ENCODE measurements around the gene NPAS2.

NPAS2 gene

DNA sequence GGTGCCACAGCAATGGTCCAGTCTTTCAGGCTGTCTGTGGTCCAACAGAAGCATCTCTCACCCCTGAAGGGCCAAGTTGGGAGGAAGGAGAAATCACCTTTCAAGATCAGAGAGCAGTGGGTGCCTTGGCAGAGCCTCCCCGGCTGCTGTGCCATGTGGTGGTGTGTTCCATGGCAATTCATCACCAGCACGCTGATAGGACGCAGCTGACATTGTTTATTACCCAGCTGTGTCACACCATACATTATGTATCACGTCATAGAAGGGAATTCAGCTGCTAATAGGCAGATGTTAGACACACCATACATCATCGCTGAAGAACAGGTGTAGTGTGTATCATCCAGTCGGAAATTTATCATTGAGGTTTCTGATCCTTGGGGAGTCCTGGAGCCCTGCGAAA is 152.5 kb downstream of the NPAS2 start:
- DNase-seq (ENCODE audit: low read depth in 1 of 2, low spot score in 1 of 2), result no peak
- in situ Hi-C loops (cut with HindIII; ENCODE audit: low pct_unique_long_range_greater_than_20kb, low sequenced_read_pairs), result no loop called here
- TF ChIP-seq JUND (IDR thresholded peaks at IDR 0.05; ENCODE audit: low read depth), result no peak

DNA sequence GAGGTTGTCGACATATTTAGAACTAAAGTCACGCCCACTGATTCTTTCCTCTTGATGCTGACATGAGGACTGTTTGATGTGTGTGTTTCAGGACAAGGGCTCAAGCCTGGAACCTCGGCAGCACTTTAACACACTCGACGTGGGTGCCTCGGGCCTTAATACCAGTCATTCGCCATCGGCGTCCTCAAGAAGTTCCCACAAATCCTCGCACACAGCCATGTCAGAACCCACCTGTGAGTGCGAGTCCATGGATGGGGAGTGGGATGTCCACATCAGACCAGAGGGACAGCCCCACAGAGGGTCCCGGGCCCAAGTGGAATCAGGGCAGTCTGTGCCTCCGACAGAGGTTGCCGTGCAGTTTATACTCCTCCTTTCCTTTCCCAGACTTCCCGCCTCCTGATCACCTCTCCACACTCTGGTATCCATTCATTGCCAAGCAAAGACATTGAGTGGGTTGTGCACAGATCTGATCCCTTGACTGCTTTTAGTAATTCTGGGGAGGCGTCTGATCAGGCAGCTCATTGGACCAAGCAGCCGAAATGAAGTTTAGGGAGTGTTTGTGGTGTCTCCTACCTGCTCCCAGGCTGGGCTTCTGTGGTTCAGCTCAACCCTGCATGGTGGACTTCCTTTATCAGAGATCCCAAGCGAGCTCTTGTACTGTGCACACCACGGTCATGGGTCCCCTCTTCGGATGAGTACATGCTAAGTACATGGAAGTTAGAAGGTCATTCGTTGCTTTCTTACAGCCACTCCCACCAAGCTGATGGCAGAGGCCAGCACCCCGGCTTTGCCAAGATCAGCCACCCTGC is 155.0 kb downstream of the NPAS2 start:
- in situ Hi-C loops (cut with HindIII; ENCODE audit: low pct_unique_long_range_greater_than_20kb, low sequenced_read_pairs), result no loop called here
- no peak for DNase-seq (ENCODE audit: low read depth in 1 of 2, low spot score in 1 of 2)
- TF ChIP-seq JUND (IDR thresholded peaks at IDR 0.05; ENCODE audit: low read depth), result no peak

- no peak for DNase-seq (ENCODE audit: low read depth in 1 of 2, low spot score in 1 of 2)
- in situ Hi-C loops (cut with HindIII; ENCODE audit: low pct_unique_long_range_greater_than_20kb, low sequenced_read_pairs), result no loop called here
Observed at GRCh38 chr2:100975521-100975785, 155.5 kb downstream of the NPAS2 start.

GRCh38 chr2:100976061-100976460 is 156.1 kb downstream of the NPAS2 start:
- no peak for TF ChIP-seq JUND (IDR thresholded peaks at IDR 0.05; ENCODE audit: low read depth)
- in situ Hi-C loops (cut with HindIII; ENCODE audit: low pct_unique_long_range_greater_than_20kb, low sequenced_read_pairs), result no loop called here
- DNase-seq (ENCODE audit: low read depth in 1 of 2, low spot score in 1 of 2), result no peak

More at GRCh38 chr2:100975521-100975785, 155.5 kb downstream of the NPAS2 start:
- no peak for TF ChIP-seq JUND (IDR thresholded peaks at IDR 0.05; ENCODE audit: low read depth)

- no peak for TF ChIP-seq JUND (IDR thresholded peaks at IDR 0.05; ENCODE audit: low read depth)
- in situ Hi-C loops (cut with HindIII; ENCODE audit: low pct_unique_long_range_greater_than_20kb, low sequenced_read_pairs), result no loop called here
- DNase-seq (ENCODE audit: low read depth in 1 of 2, low spot score in 1 of 2), result no peak
Observed at GRCh38 chr2:100976645-100977391, 156.9 kb downstream of the NPAS2 start.

DNA sequence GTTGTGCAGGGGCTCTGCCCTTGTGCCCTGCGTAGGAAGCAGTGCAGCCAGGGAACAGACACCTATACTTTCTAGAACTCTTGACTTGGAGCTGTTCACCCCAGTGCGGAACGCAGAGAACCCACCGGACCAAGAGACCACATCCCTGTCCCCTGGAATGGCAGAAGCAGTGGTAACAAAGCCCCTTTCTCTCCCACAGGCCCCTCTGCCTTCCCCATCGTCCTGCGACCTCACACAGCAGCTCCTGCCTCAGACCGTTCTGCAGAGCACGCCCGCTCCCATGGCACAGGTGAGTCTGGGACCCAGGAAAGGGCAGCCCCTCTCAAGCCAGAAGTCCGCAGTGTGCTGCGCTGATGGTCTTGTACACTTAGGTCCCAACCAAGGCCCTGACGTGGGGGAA is 157.6 kb downstream of the NPAS2 start:
- no peak for TF ChIP-seq JUND (IDR thresholded peaks at IDR 0.05; ENCODE audit: low read depth)
- in situ Hi-C loops (cut with HindIII; ENCODE audit: low pct_unique_long_range_greater_than_20kb, low sequenced_read_pairs), result no loop called here
- no peak for DNase-seq (ENCODE audit: low read depth in 1 of 2, low spot score in 1 of 2)

GRCh38 chr2:100978582-100979191 is 158.7 kb downstream of the NPAS2 start:
- in situ Hi-C loops (cut with HindIII; ENCODE audit: low pct_unique_long_range_greater_than_20kb, low sequenced_read_pairs), result no loop called here
- no peak for TF ChIP-seq JUND (IDR thresholded peaks at IDR 0.05; ENCODE audit: low read depth)
- DNase-seq (ENCODE audit: low read depth in 1 of 2, low spot score in 1 of 2), result no peak

- in situ Hi-C loops (cut with HindIII; ENCODE audit: low pct_unique_long_range_greater_than_20kb, low sequenced_read_pairs), result no loop called here
- DNase-seq (ENCODE audit: low read depth in 1 of 2, low spot score in 1 of 2), result no peak
- no peak for TF ChIP-seq JUND (IDR thresholded peaks at IDR 0.05; ENCODE audit: low read depth)
Observed at GRCh38 chr2:100980046-100980445, 160.1 kb downstream of the NPAS2 start.

- no peak for DNase-seq (ENCODE audit: low read depth in 1 of 2, low spot score in 1 of 2)
- in situ Hi-C loops (cut with HindIII; ENCODE audit: low pct_unique_long_range_greater_than_20kb, low sequenced_read_pairs), result no loop called here
- TF ChIP-seq JUND (IDR thresholded peaks at IDR 0.05; ENCODE audit: low read depth), result no peak
Observed at GRCh38 chr2:100981011-100981410, 161.1 kb downstream of the NPAS2 start.

DNA sequence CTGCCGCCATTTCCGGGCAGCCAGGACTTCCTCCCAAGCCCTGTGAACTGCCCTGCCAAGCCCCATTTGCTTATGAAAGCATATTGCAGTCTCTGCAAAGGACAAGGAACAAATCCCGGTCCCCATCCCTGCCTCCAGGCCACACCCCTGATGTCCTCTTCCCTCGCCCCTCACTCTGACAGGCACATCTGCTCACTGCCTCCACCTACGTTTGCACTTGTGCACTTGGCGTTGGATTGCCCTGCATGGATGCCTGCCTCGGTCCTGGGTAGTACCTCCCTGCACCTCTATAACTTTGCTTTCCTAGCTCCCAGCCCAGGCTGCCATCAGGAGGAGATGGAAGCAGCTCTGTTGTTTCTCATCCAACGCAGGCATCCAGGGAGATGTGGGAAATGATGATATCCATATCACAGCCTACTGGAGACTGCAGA is 162.5 kb downstream of the NPAS2 start:
- in situ Hi-C loops (cut with HindIII; ENCODE audit: low pct_unique_long_range_greater_than_20kb, low sequenced_read_pairs), result no loop called here
- TF ChIP-seq JUND (IDR thresholded peaks at IDR 0.05; ENCODE audit: low read depth), result no peak
- no peak for DNase-seq (ENCODE audit: low read depth in 1 of 2, low spot score in 1 of 2)

GRCh38 chr2:100983201-100983600 is 163.3 kb downstream of the NPAS2 start:
- DNase-seq (ENCODE audit: low read depth in 1 of 2, low spot score in 1 of 2), result no peak
- in situ Hi-C loops (cut with HindIII; ENCODE audit: low pct_unique_long_range_greater_than_20kb, low sequenced_read_pairs), result no loop called here
- TF ChIP-seq JUND (IDR thresholded peaks at IDR 0.05; ENCODE audit: low read depth), result no peak

GRCh38 chr2:100983684-100984310 is 163.9 kb downstream of the NPAS2 start:
- no peak for DNase-seq (ENCODE audit: low read depth in 1 of 2, low spot score in 1 of 2)
- TF ChIP-seq JUND (IDR thresholded peaks at IDR 0.05; ENCODE audit: low read depth), result no peak
- in situ Hi-C loops (cut with HindIII; ENCODE audit: low pct_unique_long_range_greater_than_20kb, low sequenced_read_pairs), result no loop called here

DNA sequence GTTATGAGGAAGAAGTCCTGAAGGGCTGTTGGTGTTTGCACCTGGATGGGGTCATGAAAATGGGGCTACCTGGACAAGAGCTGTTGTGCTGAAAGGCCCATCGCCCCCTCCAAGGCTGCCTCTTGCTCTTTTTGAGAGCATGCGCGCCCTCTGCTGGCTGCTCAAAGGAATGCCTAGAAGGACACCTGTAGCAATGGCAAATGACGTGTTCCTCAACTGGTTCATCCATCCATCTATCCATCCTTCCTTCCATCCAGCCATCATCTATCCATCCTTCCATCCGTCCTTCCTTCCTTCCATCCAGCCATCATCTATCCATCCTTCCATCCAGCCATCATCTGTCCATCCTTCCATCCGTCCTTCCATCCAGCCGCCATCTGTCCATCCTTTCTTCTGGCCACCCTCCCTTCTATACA is 165.0 kb downstream of the NPAS2 start:
- no peak for TF ChIP-seq JUND (IDR thresholded peaks at IDR 0.05; ENCODE audit: low read depth)
- in situ Hi-C loops (cut with HindIII; ENCODE audit: low pct_unique_long_range_greater_than_20kb, low sequenced_read_pairs), result no loop called here

More for the DNA sequence above, 165.0 kb downstream of the NPAS2 start:
- peak; percentile 49 to 76 for DNase-seq (ENCODE audit: low read depth in 1 of 2, low spot score in 1 of 2)

All from T47D (cell line).